Smooth muscle cell of trachea (primary cell): ENCODE results near the gene ANKS3. TPM values are rescaled to one million over a fixed set of nuclear protein-coding genes. Genes with fewer than 3 reads are reported as not detected.

Experiments
- total RNA-seq: library from RNA; depleted of rRNA; stranded (reverse); fragments of >200 nt; gene quantifications from 2 replicates; pipeline ENCODE4 v1.2.1, GENCODE V29; 2014

Gene ANKS3, protein sequence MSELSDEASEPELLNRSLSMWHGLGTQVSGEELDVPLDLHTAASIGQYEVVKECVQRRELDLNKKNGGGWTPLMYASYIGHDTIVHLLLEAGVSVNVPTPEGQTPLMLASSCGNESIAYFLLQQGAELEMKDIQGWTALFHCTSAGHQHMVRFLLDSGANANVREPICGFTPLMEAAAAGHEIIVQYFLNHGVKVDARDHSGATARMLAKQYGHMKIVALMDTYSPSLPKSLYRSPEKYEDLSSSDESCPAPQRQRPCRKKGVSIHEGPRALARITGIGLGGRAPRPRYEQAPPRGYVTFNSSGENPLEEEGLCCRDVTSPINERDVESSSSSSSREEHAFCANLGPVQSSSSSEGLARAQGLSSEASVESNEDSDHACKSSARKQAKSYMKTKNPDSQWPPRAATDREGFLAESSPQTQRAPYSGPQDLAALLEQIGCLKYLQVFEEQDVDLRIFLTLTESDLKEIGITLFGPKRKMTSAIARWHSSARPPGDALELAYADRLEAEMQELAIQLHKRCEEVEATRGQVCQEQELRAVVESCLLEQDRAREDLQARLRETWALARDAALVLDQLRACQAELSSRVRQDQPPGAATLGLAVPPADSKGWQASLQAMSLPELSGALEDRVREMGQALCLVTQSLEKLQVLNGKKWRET
- total RNA-seq = 24.9 and 35.7 TPM in 2 replicates

DNA sequence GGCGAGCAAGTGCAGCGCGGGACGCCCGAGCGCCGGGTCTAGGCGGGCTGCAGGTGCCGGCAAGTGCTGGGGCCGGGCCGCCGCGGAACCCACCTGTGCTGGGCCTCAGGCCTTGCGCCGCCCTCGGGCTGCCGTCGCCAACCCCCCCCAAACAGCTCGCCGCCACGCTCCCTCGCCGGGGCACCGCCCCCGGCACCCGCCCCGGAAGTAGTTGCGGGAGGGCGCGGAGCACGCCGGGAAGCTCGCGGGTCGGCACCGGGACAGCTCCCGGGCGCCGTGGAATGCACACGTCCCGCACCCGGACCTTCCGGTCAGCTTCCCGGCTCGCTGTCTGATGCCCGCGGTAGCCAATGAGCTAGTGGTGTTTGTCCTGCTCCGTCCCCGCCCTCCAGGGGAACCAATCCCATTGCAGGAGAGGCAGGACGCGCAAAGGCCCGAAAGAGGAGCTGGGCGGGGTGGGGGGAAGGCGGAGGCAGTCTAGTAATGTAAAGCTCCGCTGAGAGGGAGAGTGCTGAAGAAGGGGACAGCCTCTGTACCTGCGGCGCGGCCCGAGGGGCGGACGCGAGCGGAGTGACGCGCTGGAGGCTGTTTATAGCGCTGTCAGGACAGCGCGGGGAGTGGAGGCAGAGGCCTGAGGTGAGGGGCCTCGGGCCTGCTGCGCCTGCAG lies at the start of gene ANKS3, which contains the start of gene DNAAF8:
Gene ANKS3 (minus strand): TSS at position 209 of the 667 bp plus-strand sequence. CDS start 4,122 bp downstream, outside the sequence.
Gene DNAAF8 (plus strand): TSS at position 475 of the 667 bp plus-strand sequence. CDS start 1,978 bp downstream, outside the sequence.

DNA sequence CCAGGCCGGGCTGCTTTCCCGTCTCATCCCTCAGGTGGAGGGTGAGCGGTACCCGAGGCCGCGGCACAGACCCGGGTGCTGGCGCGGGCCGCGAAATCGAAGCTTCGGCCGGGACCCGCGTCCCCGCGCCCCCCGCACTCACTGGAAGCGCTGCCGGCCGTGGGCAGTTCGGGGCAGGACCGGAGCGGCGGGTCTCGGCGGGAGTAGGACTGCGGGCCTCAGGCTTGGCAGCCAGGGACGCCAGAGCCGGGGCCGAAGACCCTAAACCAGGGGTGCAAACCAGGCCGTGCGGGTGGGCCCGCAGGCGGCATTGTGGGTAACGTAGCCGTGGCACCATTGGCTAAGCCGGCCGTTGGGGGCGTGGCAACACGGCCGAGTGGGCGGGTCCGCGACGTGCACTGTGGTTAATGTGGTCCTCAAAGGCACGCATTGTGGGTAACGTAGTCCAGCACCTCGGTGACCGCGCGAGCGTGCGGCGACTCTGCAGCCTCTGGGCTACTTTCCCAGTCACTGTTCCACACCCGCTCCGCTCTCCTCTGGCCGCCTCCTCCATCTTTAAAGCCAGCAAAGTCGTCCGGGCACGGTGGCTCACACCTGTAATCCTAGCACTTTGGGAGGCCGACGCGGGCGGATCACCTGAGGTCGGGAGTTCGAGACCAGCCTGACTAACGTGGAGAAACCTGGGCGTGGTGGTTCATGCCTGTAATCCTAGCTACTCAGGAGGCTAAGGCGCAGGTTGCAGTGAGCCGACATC lies 33.0 kb upstream of the ANKS3 start, which contains the start of gene ZNF500:
Gene ZNF500 (minus strand): TSS at position 288 of the 754 bp plus-strand sequence. CDS start 1,184 bp downstream, outside the sequence.

DNA sequence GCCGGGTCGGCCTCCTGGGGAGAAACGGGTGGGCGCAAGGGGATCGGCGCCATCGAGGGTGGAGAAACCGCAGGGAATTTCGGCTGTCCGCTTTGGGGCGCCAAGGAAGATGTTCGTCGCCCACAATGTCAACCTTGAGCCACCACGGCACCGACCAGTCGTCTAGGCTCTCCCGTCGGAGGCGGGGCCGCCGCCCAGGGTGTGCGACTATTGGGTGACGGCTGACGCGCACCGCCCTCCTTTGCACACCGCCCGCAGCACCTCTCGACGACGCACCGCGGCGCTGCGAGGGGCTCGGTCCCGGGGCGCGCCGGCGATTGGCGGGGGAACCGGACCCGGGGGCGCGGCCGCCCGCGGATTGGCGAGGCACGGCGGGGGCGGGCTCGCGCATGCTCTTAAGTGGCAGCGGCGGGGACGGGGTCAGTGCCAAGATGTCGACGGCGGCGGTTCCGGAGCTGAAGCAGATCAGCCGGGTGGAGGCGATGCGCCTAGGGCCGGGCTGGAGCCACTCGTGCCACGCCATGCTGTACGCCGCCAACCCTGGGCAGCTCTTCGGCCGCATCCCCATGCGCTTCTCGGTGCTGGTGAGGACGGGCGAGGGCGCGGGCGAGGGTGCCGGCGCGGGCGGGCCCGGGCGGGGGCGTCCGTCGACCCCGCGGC lies 40.6 kb downstream of the ANKS3 start, which contains the start of gene NUDT16L1:
Gene NUDT16L1 (plus strand): TSS at position 267 of the 660 bp plus-strand sequence. CDS start 165 bp downstream, at position 432.

Other genes starting within 250 kb of the ANKS3 start
- gene CDIP1, start 195.5 kb downstream of the ANKS3 start, total RNA-seq = 9.0 and 24.6 TPM in 2 replicates
- gene C16orf96, start 177.9 kb downstream of the ANKS3 start, total RNA-seq = 0.17 TPM in 1 of 2 replicates, not detected in the other
- 7.1 and 8.6 TPM in 2 replicates for gene UBALD1, start 119.4 kb downstream of the ANKS3 start, total RNA-seq
- 39.3 and 43.7 TPM in 2 replicates for gene MGRN1, start 109.4 kb downstream of the ANKS3 start, total RNA-seq
- gene NUDT16L1, start 40.7 kb downstream of the ANKS3 start, total RNA-seq = 26.8 TPM in 2 replicates
- gene DNAAF8, start 266 bp upstream of the ANKS3 start, total RNA-seq = 0.29 and 1.3 TPM in 2 replicates
- gene ZNF500, start 32.9 kb upstream of the ANKS3 start, total RNA-seq = 10.9 and 13.9 TPM in 2 replicates
- gene SEPTIN12, start 54.1 kb upstream of the ANKS3 start, total RNA-seq = not detected in 2 replicates
- gene SMIM22, start 61.1 kb upstream of the ANKS3 start, total RNA-seq = not detected in 2 replicates
- 16.4 and 16.9 TPM in 2 replicates for gene ROGDI, start 68.4 kb upstream of the ANKS3 start, total RNA-seq
- 52.7 and 53.6 TPM in 2 replicates for gene GLYR1, start 113.0 kb upstream of the ANKS3 start, total RNA-seq
- gene UBN1, start 113.2 kb upstream of the ANKS3 start, total RNA-seq = 24.0 and 31.3 TPM in 2 replicates
- gene PPL, start 202.9 kb upstream of the ANKS3 start, total RNA-seq = 51.5 and 105 TPM in 2 replicates
- gene SEC14L5, start 224.1 kb upstream of the ANKS3 start, total RNA-seq = 0.44 and 2.0 TPM in 2 replicates